NT2/D1 (cell line): ENCODE data around the gene SPOPL.

Source experiments
- YY1 ChIP-seq: IDR thresholded peaks from 2 replicates; pipeline ENCODE4 v1.6.1; 2011; ENCODE audit not compliant: insufficient read length, insufficient read depth
- ZNF274 ChIP-seq: IDR thresholded peaks from 2 replicates; pipeline ENCODE4 v1.6.1; 2011; ENCODE audit warnings: mild to moderate bottlenecking, low read depth, low read length

DNA sequence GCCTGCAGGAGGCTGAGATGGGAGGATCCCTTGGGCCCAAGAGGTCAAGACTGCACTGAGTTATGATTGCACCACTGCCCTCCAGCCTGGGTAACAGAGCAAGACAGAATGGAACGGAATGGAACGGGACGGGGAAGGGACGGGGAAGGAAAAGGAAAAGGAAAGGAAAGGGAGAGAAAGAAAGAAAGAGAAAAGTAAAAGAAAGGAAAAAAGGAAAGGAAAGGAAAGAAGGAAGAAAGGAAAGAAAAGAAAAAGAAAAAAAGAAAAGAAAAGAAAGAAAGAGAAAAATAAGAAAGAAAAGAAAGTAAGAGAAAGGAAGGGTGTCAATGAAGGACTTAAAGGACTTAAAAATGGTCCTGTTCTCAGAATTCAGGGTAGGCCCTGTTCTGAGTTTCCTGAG, 4.3 kb upstream of the SPOPL start:
- no peak for TF ChIP-seq YY1
- no peak for TF ChIP-seq ZNF274
